Keratinocyte (primary cell): ENCODE measurements around the gene VARS1.
"Not testable (repeated sequence)": the region's sequence is repeated elsewhere in the genome, so short reads cannot be mapped to it uniquely, and the experiment has no call there.

Experiments used
- EZH2 ChIP-seq: IDR thresholded peaks from one replicate; pipeline ENCODE4 v1.6.1; 2012; ENCODE audit warnings: inconsistent platforms, mild to moderate bottlenecking, low read length, moderate library complexity
- TF ChIP-seq, protein P1 (sequence below), 3 experiments: IDR thresholded peaks in 1 of 3; conservative IDR thresholded peaks in 1 of 3; optimal IDR thresholded peaks in 1 of 3; 2 replicates in 2 of 3; 3 replicates in 1 of 3; pipeline versions ENCODE3 to v1.5.1; 2011; ENCODE audit warnings: low read length in 3 of 3, mild to moderate bottlenecking in 3 of 3, moderate library complexity in 2 of 3, control low read depth in 1 of 3, inconsistent platforms in 1 of 3; ENCODE audit not compliant: insufficient read depth in 2 of 3; ENCODE audit errors: extremely low read depth in 1 of 3

- TF ChIP-seq, protein P1, sequence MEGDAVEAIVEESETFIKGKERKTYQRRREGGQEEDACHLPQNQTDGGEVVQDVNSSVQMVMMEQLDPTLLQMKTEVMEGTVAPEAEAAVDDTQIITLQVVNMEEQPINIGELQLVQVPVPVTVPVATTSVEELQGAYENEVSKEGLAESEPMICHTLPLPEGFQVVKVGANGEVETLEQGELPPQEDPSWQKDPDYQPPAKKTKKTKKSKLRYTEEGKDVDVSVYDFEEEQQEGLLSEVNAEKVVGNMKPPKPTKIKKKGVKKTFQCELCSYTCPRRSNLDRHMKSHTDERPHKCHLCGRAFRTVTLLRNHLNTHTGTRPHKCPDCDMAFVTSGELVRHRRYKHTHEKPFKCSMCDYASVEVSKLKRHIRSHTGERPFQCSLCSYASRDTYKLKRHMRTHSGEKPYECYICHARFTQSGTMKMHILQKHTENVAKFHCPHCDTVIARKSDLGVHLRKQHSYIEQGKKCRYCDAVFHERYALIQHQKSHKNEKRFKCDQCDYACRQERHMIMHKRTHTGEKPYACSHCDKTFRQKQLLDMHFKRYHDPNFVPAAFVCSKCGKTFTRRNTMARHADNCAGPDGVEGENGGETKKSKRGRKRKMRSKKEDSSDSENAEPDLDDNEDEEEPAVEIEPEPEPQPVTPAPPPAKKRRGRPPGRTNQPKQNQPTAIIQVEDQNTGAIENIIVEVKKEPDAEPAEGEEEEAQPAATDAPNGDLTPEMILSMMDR (optimal IDR thresholded peaks at IDR 0.05 in 1 of 3, IDR thresholded peaks at IDR 0.05 in 1 of 3, conservative IDR thresholded peaks at IDR 0.05 in 1 of 3; ENCODE audit: extremely low read depth in 1 of 3, insufficient read depth in 2 of 3, low read length in 3 of 3): not testable (repeated sequence)
- not testable (repeated sequence) for TF ChIP-seq EZH2
Measured at GRCh38 chr6:31808599-31808998, 13.0 kb upstream of the VARS1 start.
